Adipocyte (in vitro differentiated cells): Measurements from ENCODE around the gene ADIPOR2.

Experiments
- DNase-seq: peaks from one replicate; pipeline ENCODE4 v3.0.0-alpha.2; 2015; ENCODE audit warnings: low read depth
- H3K27me3 ChIP-seq: replicated peaks from 2 replicates; pipeline ENCODE4 v1.7.0; 2013; ENCODE audit warnings: mild to moderate bottlenecking, low read length, moderate library complexity; ENCODE audit not compliant: control insufficient read depth, insufficient read depth
- H3K36me3 ChIP-seq: 2 replicates; pipeline ENCODE4 v1.7.0; 2013; ENCODE audit warnings: low read length, mild to moderate bottlenecking, moderate library complexity; ENCODE audit not compliant: control insufficient read depth, insufficient read depth, severe bottlenecking
- H3K4me1 ChIP-seq: 2 replicates; pipeline ENCODE4 v1.7.0; 2013; ENCODE audit warnings: mild to moderate bottlenecking, low read length, moderate library complexity; ENCODE audit not compliant: control insufficient read depth, insufficient read depth
- H3K4me3 ChIP-seq: 2 replicates; pipeline ENCODE4 v1.7.0; 2013; ENCODE audit warnings: mild to moderate bottlenecking, low read length, moderate library complexity
- H3K9ac ChIP-seq: 2 replicates; pipeline ENCODE4 v1.7.0; 2013; ENCODE audit warnings: mild to moderate bottlenecking, low read length, moderate library complexity
- H3K9me3 ChIP-seq: 2 replicates; pipeline ENCODE4 v1.7.0; 2013; ENCODE audit warnings: mild to moderate bottlenecking, low read length, moderate library complexity; ENCODE audit not compliant: control insufficient read depth

The ADIPOR2 gene

DNA sequence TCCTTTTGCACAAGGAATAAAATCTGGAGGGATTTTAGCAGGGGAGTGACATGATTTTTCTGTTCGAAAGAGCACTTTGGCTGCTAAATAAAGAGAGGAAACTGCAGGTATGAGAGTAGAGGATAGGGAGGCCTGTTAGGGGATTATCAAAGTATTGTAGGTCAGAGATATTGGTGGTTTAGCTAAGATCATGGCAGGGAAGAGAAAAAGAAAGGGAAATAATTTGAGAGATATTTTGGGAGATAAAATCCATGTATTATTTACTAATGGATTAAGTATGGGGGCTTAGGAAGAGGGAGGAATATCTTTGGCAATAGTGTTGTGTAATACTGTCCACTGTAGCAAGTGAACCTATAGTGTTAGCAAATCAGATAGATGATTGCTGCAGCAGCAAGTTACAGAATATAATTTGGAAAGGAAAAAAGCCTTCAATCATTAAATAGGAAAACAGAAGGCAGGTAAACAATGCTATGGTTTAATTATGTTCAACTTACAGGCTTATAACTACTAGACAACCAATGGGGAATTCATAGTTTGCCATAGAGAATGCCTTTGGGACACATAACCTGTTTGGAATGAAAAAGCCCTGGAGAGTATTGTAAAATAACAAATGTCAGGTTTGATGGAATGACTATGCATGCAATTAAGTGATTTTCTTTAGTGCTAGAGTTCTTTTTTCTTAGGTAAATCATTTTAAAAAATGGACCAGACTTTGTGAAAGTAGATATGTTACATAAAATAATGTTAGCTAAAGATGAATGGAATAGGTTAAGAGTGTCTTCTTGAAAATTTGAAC lies 50.5 kb downstream of the ADIPOR2 start:
- Histone ChIP-seq H3K36me3 (peaks cover 3% of the 10 kb centered on the region), H3K9ac (no peak overlapping the region), H3K9me3 (no peaks in the 10 kb centered on the region), H3K4me1 (peaks cover 39% of the 10 kb centered on the region), H3K4me3 (no peak overlapping the region), H3K27me3 (no peaks in the 10 kb centered on the region)
- peak; percentile 41 for DNase-seq

DNA sequence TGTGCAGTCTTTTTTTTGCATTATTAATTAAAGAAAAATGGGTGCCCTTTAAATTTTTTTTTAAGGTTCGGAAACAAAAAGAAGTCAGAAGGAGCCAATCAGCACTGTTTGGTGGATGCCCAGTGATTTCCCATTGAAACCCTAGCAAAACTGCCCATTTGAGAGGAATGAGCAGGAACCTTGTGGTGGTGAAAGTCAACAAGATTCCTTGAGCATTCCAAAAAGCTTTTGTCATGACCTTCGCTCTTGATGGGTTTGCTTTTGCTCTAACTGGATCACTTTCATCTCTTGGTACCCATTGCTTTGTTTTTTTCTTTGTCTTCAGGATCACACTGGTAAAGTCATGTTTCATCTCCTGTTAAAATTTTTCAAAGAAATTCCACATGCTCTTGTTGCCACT lies 54.1 kb downstream of the ADIPOR2 start:
- peaks cover 14% of the 10 kb centered on the region for H3K36me3 ChIP-seq
- DNase-seq, result no peak
- no peak overlapping the region for H3K4me3 ChIP-seq
- peaks cover 32% of the 10 kb centered on the region for H3K4me1 ChIP-seq
- H3K9me3 ChIP-seq, result peaks cover 15% of the 10 kb centered on the region
- H3K27me3 ChIP-seq, result no peaks in the 10 kb centered on the region
- H3K9ac ChIP-seq, result no peak overlapping the region

DNA sequence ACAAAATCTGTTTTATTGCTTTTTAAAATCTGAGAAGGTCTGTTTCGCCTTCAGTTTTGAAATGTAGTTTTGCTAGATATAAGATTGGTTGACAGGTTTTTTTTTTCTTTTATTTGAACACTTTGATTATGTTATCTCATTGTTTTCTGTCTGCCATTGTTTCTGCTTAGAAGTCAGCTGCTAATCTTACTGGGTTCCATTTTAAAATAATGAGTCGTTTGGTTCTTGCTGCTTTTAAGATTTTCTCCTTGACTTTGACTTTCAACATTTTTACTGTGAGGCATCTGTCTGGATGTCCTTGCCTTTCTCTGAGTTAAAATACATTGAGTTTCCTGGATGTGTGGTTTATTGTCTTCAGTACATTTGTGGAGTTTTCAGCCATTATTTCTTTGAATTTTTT lies 56.7 kb downstream of the ADIPOR2 start:
- Histone ChIP-seq H3K9me3 (peaks cover 15% of the 10 kb centered on the region), H3K36me3 (peaks cover 14% of the 10 kb centered on the region), H3K27me3 (no peaks in the 10 kb centered on the region), H3K4me3 (no peak overlapping the region), H3K4me1 (peaks cover 7% of the 10 kb centered on the region), H3K9ac (no peak overlapping the region)
- DNase-seq, result no peak

GRCh38 chr12:1749019-1749418 lies 58.1 kb downstream of the ADIPOR2 start:
- peaks cover 4% of the 10 kb centered on the region for H3K4me1 ChIP-seq
- no peak overlapping the region for H3K9ac ChIP-seq
- H3K4me3 ChIP-seq, result peak overlapping the region; percentile 8
- H3K27me3 ChIP-seq, result no peaks in the 10 kb centered on the region
- DNase-seq, result no peak
- H3K36me3 ChIP-seq, result peaks cover 16% of the 10 kb centered on the region
- peaks cover 15% of the 10 kb centered on the region for H3K9me3 ChIP-seq

DNA sequence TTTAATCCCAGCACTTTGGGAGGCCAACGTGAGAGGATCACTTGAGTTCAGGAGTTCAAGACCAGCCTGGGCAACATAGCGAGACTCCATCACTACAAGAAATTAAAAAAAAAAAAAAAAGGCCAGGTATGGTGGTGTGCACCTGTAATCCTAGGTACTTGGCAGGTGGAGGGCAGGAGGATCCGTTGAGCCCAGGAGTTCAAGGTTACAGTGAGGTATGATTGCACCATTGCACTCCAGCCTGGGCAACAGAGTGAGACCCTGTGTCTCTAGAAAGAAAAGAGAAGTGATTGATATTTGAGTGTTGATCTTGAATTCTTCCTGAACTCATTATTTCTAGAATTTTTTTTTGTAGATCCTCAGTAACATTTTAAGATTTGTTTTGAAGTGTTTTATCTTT lies 59.4 kb downstream of the ADIPOR2 start:
- no peaks in the 10 kb centered on the region for H3K4me1 ChIP-seq
- DNase-seq, result no peak
- H3K9ac ChIP-seq, result no peak overlapping the region
- H3K4me3 ChIP-seq, result no peak overlapping the region
- no peaks in the 10 kb centered on the region for H3K27me3 ChIP-seq
- H3K9me3 ChIP-seq, result peaks cover 15% of the 10 kb centered on the region
- H3K36me3 ChIP-seq, result peaks cover 29% of the 10 kb centered on the region

DNA sequence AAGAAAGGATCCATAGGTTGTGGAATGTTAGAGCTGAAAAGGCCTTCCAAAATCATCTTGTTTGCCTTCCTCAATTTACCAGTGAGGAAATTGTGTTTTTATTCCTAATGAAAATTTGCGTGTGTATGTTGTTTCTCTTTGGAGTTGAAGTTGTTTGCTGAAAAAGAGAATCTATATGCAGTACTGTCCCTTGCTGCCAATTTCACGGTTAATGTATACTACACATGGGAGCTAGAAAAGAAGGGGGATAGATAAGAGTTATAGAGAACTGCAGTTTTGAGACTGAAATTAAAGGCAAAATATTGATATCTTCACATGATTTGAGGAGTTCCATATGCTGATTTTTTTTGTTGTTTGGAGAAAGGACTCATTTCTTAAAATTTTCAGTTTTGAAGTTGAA lies 67.5 kb downstream of the ADIPOR2 start:
- peaks cover 18% of the 10 kb centered on the region for H3K4me1 ChIP-seq
- no peaks in the 10 kb centered on the region for H3K27me3 ChIP-seq
- no peak overlapping the region for H3K4me3 ChIP-seq
- H3K36me3 ChIP-seq, result peaks cover 64% of the 10 kb centered on the region
- DNase-seq, result no peak
- H3K9me3 ChIP-seq, result peaks cover 4% of the 10 kb centered on the region
- H3K9ac ChIP-seq, result no peak overlapping the region

DNA sequence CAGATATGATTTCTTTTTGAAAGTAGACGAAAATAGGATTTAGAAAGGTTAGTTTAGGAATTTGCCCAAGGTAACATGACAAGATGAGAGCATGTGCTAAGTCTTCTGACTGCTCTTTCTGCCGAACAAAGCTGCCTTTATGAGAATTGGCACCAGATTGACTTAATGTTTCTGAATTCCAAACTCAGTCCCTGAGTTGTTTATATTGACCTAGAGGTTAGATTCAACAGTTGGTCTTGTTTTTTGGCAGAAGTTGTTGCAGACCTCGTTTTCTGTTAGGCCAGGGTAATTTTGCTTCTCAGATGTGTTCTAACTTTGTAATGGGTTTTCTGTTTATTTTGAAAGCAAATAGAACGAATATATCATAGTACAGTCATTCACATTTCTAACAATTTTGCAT lies 68.0 kb downstream of the ADIPOR2 start:
- Histone ChIP-seq H3K36me3 (peaks cover 66% of the 10 kb centered on the region), H3K9ac (no peak overlapping the region), H3K9me3 (peaks cover 4% of the 10 kb centered on the region), H3K27me3 (no peaks in the 10 kb centered on the region), H3K4me1 (peaks cover 18% of the 10 kb centered on the region), H3K4me3 (no peak overlapping the region)
- peak; percentile 33 for DNase-seq

GRCh38 chr12:1760566-1761382 lies 69.9 kb downstream of the ADIPOR2 start:
- Histone ChIP-seq H3K27me3 (no peaks in the 10 kb centered on the region), H3K4me1 (peaks cover 18% of the 10 kb centered on the region), H3K36me3 (peaks cover 58% of the 10 kb centered on the region), H3K9ac (no peak overlapping the region), H3K9me3 (peaks cover 4% of the 10 kb centered on the region), H3K4me3 (no peak overlapping the region)
- no peak for DNase-seq

DNA sequence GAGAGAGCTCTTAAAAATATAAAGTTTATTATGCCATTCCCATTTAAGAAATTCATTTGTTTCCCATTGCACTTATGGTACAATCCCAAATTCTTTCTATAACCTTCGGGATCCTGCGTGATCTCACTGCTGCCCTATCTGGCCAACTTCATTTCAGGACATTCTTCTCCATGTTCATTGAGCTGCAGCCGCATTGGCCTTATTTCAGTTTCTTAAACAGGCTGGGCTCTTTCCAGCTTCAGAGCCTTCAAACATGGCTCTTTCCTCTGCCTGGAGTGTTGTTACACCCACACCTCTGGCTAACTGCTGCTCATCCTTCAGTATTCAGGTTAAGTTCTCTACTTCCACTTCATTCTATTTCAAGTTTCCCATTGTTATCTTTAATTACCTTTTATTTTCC lies 71.0 kb downstream of the ADIPOR2 start:
- Histone ChIP-seq H3K9me3 (peaks cover 4% of the 10 kb centered on the region), H3K36me3 (peaks cover 50% of the 10 kb centered on the region), H3K9ac (no peak overlapping the region), H3K27me3 (no peaks in the 10 kb centered on the region), H3K4me3 (no peak overlapping the region), H3K4me1 (peaks cover 18% of the 10 kb centered on the region)
- DNase-seq, result no peak

DNA sequence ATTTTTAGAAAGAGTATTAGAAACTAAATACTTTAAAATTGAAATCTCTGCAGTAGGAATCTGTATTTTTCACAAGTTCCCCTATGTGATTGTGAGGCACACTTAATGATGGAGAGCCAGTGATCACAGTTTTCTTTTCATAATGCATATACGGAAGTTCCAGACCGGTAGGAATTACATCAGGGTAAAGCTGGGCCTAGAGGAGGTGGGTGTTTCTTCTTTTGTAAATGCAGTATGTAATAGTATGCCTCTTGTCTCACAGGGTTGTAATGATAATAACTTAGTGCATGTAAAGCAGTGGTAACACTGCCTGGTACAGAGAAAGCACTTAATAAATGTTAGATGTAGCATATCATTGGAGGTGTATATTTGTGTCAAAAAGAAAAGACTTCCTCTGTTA lies 72.3 kb downstream of the ADIPOR2 start:
- Histone ChIP-seq H3K27me3 (no peaks in the 10 kb centered on the region), H3K36me3 (peaks cover 37% of the 10 kb centered on the region), H3K9me3 (peaks cover 4% of the 10 kb centered on the region), H3K4me1 (peaks cover 21% of the 10 kb centered on the region), H3K9ac (no peak overlapping the region), H3K4me3 (no peak overlapping the region)
- DNase-seq, result no peak

- H3K36me3 ChIP-seq, result peaks cover 26% of the 10 kb centered on the region
- no peak overlapping the region for H3K9ac ChIP-seq
- H3K27me3 ChIP-seq, result no peaks in the 10 kb centered on the region
- DNase-seq, result no peak
- no peak overlapping the region for H3K4me3 ChIP-seq
- no peaks in the 10 kb centered on the region for H3K9me3 ChIP-seq
- H3K4me1 ChIP-seq, result peaks cover 26% of the 10 kb centered on the region
Measured at GRCh38 chr12:1766110-1766509, 75.2 kb downstream of the ADIPOR2 start.
